Nucleus accumbens (tissue), 56 donors: ENCODE results near the gene MAGIX.
"Not testable (repeated sequence)": the region's sequence is repeated elsewhere in the genome, so short reads cannot be mapped to it uniquely, and the experiment has no call there.

Experiments
- DNase-seq, 56 donors: peaks; one replicate each; lab custom pipeline; 2025; lab: John Stamatoyannopoulos, UW

The MAGIX gene

DNA sequence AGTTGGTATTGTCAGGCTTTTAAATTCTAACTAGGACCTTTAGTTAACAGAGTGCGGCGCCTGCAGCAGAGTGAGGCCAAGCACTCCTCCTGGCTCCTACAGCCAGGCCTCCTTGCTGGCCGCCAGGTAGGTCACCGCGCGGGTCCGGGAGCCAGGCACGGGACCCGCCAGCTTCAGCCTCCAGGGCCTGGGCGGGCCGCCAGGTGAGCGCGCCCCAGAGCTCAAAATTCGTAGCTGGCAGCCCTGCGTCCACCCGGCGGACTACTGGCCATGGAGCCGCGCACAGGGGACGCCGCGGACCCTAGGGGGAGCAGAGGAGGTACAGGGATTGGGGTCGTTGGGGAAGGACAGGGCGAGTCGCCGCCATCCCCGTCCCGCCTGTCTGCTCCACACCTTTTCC is at the start of gene MAGIX:
TSS of gene MAGIX (plus strand) at position 139 of the 400 bp plus-strand sequence. CDS start at position 271, 132 bp downstream.
- DNase-seq: no peak

DNA sequence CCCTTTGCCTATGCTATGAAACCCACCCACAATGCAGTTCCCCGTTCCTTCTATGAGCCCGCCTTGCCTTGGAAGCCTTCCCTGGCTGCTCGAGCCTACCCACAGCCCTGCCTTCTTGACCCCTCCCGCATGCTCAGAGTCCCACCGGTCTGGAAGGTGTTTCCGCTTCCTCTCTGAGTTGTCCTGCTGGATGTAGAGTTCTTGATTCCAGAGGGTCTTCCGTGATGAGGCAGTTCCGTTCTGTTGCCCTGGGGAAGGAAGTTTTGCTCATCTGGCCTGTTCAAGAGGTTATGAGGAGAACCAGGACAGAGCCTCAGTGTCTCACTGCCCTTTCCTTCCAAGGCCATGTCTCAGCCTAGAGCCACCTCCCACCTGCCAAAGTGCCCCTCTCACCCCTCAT is 46.5 kb upstream of the MAGIX start:
- no peak for DNase-seq

DNA sequence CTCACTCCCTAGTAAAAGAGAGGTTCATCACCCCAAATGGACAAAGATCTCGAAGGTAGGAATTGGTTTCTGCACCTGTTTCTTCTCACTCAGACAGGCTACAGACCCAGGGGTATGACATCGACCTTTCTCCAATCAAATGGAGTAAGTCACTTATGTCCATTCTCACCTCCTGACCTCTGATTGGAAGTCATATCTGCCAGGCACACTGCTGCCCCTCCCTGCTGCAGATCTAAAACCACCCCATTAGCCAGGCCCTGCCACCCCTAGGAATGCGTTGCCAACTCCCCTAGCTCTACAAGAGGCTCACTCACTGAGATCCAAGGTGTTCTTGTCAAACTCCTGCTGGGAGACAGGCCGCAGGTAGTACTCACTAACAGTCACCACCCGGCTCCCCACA is 45.8 kb upstream of the MAGIX start:
- DNase-seq: no peak

DNA sequence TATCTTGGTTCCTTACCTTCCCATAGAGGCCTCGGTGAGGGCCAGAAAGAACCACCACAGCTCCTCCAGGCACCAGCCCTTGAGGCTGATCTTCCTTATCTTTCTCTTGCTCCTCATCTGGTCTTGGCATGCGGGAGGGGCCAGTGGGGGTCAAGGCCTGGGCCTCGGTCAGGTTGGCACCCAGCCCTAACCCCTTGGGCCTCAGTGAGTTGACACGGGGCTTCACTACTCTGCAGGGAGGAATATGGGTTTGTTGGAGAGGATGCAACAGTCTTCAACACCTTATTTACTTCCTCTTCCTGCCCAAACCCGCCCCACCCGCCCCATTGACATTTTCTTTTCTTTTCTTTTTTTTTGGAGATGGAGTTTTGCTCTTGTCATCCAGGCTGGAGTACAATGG is 45.0 kb upstream of the MAGIX start:
- DNase-seq: no peak

DNA sequence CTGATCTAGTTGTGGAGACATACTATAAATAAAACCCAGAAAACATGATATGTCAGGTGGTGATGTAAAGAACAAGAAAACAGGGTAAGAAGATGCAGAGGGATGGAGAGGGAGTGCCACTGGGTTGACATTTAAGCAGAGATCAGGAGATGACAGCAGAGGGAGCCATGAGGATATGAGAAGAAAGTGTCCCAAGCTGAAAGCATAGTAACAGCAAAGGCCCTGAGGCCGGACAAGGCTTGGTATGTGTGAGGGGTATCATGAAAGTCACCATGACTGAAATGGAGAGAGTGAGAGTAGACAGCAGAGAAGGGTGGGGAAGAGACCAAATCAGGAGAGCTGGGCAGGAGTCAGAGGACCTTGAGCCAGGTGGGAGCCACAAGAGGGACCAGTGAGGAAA is 42.5 kb upstream of the MAGIX start:
- DNase-seq: no peak

DNA sequence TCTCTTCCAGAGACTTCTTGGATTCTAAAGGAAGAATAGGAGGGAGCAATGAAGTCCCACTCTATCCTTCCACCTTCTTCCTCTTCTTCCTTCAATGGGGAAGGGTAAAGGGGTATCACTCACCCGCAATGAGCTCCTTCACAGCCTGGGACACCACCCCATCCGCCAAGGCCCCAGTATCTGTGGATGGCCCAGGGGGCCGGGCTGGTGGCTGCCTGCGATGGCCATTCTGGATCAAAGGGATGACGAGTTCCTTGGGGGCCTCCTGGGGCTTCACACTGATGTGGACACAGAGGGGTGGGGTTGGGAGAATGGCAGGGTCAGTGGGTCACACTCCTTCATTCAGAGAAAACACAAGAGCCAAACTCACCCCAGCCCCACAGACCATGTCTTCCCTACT is 40.1 kb upstream of the MAGIX start:
- DNase-seq: no peak

DNA sequence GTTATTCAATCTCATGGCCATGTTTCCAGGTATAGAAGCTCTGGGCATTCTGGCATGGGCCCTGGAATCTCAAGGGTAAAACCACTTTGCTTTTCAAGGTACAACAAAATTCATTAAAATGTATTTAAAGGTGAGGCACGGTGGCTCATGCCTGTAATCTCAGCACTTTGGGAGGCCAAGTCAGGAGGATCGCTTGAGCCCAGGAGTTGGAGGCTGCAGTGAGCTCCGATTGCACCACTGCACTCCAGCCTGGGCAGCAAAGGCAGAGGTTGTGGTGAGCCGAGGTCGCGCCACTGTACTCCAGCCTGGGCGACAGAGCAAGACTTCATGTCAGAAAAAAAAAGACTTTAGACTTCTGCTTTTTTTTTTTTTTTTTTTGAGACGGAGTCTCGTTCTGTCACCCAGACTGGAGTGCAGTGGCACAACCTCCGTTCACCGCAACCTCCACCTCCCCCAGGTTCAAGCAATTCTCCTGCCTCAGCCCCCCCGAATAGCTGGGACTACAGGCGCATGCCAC is 34.8 kb upstream of the MAGIX start:
- DNase-seq: not testable (repeated sequence)

DNA sequence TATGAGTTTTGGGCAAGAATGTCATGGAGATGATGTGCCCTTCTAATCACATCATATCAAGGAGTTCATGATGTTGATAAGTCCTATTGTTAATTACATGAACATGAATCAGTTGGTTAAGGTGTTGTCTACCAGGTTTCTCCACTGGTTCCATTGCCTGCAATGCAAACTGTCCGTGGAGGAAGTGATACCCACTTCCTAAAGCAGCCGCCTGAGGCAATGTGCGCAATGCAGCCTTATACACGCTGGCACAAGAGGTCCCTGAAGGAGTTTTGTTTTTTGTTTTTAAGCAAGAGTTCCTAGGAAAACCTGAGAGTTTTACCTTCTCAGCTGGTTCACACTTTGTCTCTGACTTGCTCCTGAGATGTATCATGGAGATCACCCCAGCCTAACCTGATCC is 33.1 kb upstream of the MAGIX start:
- no peak for DNase-seq

DNA sequence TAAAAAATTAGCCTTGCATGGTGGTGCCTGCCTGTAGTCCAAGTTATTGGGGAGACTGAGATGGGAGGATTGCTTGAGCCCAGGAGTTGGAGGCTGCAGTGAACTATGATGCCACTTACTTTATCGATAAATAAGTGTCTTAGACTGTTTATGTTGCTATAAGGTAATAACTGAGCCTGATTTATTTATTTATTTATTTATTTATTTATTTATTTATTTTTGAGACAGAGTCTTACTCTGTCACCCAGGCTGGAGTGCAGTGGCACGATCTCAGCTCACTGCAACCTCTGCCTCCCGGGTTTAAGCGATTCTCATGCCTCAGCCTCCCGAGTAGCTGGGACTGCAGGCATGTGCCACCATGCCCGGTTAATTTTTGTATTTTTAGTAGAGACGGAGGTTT is 30.3 kb upstream of the MAGIX start:
- not testable (repeated sequence) for DNase-seq

DNA sequence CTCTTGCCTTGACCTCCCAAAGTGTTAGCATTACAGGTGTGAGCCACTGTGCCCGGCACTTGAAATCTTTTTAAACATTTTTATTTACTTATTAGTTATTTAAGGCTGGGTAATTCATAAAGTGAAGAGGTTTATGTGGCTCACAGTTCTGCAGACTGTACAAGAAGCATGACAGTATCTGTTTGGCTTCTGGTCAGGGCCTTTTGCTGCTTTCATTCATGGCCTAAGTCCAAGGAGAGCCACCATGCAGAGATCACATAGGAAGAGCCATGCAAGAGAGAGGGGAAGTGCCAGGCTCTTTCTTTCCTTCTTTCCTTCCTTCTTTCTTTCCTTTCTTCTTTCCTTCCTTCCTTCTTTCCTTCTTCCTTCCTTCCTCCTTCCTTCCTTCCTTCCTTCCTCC is 28.8 kb upstream of the MAGIX start:
- DNase-seq: no peak

DNA sequence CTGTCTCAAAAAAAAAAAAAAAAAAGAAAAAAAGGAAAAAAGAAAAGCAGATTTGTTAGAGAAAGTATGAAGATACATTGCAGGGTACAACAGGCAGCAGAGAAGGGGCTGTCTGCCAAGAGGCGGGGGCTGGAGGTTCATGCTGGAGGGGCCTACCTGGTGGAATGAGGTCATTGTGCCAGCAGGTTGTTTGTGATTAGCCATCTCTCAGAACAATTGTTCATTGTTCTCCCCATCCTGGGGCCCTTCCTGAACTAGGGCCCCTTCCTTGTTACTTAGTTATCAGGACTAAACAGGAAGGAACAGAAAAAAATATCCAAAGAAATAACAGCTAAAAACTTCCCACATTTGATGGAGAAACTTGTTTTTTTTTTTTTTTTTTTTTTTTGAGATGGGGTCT is 25.1 kb upstream of the MAGIX start:
- no peak for DNase-seq

DNA sequence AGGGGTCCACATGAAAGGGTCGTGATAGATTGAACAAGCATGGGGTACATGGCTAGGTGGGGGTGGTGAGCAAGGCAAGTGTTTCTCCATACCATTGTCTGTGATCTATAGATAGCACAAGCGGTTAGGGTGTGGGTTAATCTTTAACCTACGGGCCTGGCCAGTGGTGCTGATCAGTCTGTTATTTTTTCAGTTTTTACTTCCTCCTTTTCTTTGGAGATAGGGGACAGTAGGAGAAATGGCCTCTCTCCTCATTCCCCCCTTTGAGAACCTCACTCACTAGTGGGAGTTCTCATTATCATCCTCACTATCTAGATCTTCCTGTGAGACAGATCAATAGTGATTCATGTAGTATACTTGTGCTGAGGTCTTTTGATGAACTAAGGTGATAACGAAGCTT is 22.8 kb upstream of the MAGIX start:
- DNase-seq: no peak

DNA sequence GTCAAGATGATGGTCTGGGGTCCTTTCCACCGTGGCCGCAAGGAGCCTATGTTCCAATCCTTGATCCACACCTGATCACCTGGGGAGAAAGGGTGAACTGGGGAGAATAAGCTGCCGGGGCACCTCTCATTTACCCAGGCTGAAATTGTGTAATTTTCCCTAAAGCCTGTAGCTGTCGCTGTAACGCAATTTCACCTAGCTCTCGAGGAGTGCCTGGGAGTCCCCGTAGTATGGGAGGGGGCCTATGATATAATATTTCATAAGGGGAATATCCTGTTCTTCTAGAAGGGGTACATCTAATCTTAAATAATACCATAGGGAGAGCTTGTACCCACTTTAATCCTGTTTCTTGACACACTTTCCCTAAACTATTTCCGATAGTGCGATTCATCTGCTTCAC is 20.3 kb upstream of the MAGIX start:
- peak in 1 of 56 donors; percentile 1 for DNase-seq

DNA sequence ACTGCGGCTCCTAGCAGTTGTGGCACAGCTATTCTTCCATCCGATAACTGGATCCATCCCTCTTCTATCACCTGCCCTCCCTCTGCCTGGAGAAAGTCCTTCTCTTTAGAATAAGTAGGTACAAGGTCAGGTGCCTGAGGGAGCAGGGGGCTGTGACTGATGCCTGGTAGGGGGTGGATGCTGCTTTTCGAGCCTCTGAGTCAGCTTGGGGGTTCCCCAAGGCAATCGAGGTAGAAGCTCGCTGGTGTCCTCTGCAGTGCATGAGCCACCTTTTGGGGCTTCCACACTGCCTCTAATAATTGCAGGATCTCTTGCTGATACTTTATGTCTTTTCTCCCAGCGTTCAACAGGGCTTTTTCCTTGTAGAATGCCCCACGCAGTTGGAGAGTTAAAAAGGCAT is 19.4 kb upstream of the MAGIX start:
- DNase-seq: not testable (repeated sequence)

DNA sequence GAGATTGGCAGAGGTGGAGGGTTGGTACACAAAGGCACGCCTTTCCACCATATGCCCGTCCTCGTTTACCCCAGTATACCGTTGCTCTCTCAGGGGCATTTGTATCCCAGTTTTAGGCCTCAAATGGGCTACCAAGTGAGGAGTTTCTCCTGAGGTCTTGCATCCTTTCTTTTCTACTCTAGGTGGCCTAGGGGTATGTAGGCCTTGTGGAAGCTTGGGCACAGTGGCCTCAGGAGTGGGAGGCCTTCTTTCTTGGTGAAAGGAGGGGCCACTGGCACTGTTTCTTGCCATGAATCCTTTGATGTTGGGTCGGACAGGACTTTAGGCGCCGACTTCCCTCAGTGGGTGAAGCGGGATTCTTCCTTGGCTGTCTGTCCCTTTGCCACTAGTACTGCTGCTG is 15.3 kb upstream of the MAGIX start:
- DNase-seq: no peak

DNA sequence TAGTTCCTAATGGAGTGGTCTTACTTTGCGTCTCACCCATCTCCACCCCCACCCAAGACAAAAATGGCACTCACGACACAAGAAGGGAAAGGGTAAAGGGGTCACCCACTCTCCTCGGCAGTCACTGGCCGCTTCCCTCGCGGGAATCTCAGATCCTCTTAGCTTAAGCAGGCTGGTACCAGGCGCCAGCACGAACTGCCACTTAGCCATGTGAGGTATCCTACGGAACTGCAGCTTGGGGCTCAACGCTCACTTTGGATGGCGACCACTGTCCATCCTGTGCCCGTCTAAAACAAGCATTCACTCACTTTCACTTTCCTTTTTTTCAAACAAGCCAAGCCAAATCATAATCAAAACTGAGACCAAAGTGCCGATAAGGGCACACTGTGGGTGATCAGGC is 14.6 kb upstream of the MAGIX start:
- no peak for DNase-seq

DNA sequence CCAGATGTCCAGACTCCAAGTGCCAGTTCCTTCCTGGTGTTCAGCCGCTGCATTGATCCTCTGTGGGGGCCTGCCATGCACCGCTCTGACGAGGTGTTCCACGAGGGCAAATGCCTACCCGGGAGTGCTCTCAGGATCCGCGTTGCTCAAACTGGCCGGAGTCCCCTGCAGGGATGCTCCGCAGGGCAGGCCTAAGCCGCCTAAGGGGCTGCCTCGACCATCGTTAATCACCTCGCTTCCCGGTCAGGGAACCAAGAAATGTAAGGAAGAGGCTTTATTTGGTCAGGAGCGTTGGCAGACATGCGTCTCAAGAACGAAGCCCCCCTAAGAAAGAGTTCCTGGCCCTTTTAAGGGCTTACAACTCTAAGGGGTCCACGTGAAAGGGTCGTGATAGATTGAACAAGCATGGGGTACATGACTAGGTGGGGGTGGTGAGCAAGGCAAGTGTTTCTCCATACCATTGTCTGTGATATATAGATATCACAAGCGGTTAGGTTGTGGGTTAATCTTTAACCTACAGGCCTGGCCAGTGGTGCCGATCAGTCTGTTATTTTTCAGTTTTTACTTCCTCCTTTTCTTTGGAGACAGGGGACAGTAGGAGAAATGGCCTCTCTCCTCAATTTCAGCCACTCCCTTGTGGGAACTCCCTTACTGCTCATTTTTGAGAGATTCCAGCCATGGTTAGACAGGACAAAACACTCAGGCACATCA is 14.0 kb upstream of the MAGIX start:
- DNase-seq: not testable (repeated sequence)

DNA sequence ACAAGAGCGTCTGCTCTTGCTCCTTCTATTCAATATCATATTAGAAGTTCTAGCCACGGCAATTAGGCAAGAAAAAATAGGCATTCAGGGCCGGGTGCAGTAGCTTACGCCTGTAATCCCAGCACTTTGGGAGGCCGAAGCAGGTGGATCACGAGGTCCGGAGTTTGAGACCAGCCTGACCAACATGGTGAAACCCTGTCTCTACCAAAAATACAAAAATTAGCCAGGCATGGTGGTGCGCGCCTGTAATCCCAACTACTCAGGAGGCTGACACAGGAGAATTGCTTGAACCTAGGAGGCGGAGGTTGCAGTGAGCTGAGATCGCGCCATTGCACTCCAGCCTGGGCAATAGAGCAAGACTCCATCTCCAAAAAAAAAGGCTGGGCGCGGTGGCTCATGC is 13.3 kb upstream of the MAGIX start:
- not testable (repeated sequence) for DNase-seq

DNA sequence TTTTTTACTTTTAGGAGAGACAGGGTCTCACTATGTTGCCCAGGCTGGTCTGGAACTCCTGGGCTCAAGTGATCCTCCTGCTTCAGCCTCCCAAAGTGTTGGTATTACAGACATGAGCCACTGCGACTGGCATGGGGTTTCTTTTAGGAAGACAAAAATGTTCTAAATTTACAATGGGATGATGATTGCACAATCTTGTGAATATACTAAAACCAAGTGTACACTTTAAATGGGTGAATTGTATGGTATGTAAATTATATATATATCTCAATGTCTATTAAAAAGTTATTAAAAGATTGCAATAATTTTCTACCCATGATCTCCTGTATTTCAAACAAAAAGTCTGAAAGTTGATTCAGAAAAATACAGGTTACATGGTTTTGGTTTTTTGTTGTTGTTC is 9.1 kb upstream of the MAGIX start:
- DNase-seq: no peak

DNA sequence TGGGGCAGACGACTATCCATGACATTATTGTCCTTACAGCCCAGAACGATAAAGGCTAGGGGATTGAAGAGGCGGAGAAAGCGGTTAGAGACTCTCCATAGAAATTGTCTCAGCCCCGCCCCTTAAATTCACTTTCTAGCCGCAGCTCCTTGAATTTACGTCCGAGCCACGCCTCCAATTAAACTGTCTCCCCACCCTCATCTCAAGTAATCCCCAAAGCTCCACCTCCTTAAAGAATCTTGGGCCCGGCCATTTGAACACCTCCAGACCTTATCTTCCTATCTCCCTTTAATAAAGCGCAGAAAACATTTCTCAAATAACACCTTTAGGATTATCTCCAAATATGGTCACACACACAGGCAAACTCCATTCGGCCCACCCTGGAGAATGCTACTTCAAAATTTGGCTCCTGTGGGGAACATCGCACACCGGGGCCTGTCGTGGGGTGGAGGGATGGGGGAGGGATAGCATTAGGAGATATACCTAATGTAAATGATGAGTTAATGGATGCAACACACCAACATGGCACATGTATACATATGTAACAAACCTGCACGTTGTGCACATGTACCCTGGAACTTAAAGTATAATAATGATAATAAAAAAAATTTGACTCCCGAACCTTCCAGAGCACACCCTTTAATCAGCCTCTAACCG is 7.2 kb upstream of the MAGIX start:
- DNase-seq: peak in 23 of 56 donors; percentile 1 to 46 (median 12)

DNA sequence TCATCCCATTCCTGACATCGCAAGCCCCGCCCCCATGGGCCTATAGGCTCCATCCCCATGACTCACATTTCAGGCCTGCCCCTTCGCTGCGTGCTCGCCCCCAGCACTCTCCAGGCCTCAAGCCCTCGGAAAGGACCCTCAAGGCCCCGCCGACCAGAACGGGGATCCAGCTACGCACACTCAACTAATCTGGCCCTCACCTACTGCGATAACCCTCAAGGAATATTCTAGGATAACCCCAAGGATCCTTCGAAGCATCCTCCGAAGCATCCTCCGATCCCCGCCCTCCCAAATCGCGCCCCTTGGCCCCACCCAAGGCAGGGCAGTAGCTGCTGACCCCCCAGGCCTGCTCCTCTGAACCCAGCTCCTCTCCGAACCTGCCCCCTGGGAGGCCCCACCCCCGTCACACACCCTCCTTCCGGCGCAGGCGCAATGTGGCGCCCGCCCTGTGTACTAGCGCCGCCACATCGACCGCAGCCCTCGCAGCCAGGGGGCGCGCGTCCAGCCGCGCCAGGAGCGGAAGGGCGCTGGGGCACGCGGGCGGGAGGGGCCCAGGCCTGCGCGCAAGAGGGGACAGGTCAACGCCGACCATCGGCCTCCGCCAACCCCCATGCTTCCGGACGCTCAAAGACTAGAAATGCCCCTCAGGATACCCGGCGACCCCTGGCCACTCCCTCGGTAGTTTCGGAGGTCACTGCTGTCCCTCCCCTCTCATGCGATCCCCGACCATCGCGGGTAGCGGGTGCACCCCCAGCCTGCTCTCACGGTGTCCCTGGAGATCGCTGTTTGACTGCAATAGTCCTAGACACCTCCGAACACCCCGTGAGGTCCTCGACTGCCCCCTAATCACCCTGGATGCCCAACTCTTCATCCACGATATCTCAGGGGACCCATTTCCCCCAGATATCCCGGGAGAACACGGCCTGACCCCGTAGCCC is 6.4 kb upstream of the MAGIX start:
- peak; percentile 8 to 90 (median 76) for DNase-seq
